IMR-90 (cell line): ENCODE measurements around the gene ROBO2. TPM values are rescaled to one million over a fixed set of nuclear protein-coding genes. Genes with fewer than 3 reads are reported as not detected.

Experiments used
- ATAC-seq: fragments of 200-7000 bp; cut with Tn5 transposase; 2 replicates; pipeline ENCODE4 v1.9.1; 2020; ENCODE audit warnings: low read depth, mild to moderate bottlenecking, moderate library complexity
- BruUV-seq: library from RNA; stranded (reverse); fragments of 400-500 nt; replicated peaks from 2 replicates; lab custom pipeline; 2021; lab: Mats Ljungman, UMichigan
- CTCF ChIA-PET: fragments of 300-600 bp; formaldehyde crosslinking; extraction: SDS; loops from one replicate; lab custom pipeline; 2021; ENCODE audit warnings: antibody characterized with exemption; lab: Yijun Ruan, JAX
- POLR2A ChIA-PET: fragments of 300-600 bp; sonication (Branson Sonifier 250); formaldehyde crosslinking; loops from one replicate; lab custom pipeline; 2022; ENCODE audit warnings: antibody characterized with exemption; ENCODE audit not compliant: unreplicated experiment; lab: Charles Lee
- DNase-seq: peaks from one replicate; pipeline ENCODE4 v3.0.0; 2013
- H2AFZ ChIP-seq: replicated peaks from 2 replicates; pipeline ENCODE3; 2013; ENCODE audit warnings: low read length, mild to moderate bottlenecking; ENCODE audit not compliant: poor library complexity
- H2AK5ac ChIP-seq: 2 replicates; pipeline ENCODE4 v1.6.1; 2013; ENCODE audit warnings: low read depth, low read length, inconsistent platforms
- H2AK9ac ChIP-seq: replicated peaks from 2 replicates; pipeline ENCODE3; 2013; ENCODE audit warnings: mild to moderate bottlenecking, low read depth, low read length, moderate library complexity; ENCODE audit not compliant: poor library complexity
- H2BK120ac ChIP-seq: 2 replicates; pipeline ENCODE4 v1.6.1; 2013; ENCODE audit warnings: low read depth, low read length, inconsistent platforms
- H2BK15ac ChIP-seq: 3 replicates; pipeline ENCODE4 v1.6.1; 2013; ENCODE audit warnings: low read depth, low read length, inconsistent platforms
- H2BK20ac ChIP-seq: 2 replicates; pipeline ENCODE4 v1.6.1; 2013; ENCODE audit warnings: low read depth, mild to moderate bottlenecking, inconsistent platforms, low read length, moderate library complexity
- H2BK5ac ChIP-seq: 2 replicates; pipeline ENCODE4 v1.6.1; 2013; ENCODE audit warnings: mild to moderate bottlenecking, low read depth, low read length, inconsistent platforms; ENCODE audit not compliant: poor library complexity, severe bottlenecking
- H3K14ac ChIP-seq: replicated peaks from 2 replicates; pipeline ENCODE4 v1.6.1; 2013; ENCODE audit warnings: low read depth, low read length, inconsistent platforms
- H3K18ac ChIP-seq: 2 replicates; pipeline ENCODE4 v1.6.1; 2013; ENCODE audit warnings: low read depth, low read length, control low read depth
- H3K23ac ChIP-seq: 2 replicates; pipeline ENCODE4 v1.6.1; 2013; ENCODE audit warnings: low read depth, low read length, inconsistent platforms
- H3K27ac ChIP-seq: 2 replicates; pipeline ENCODE4 v1.5.1; 2013; ENCODE audit warnings: mild to moderate bottlenecking, control low read depth, low read length; ENCODE audit not compliant: insufficient read depth
- H3K27me3 ChIP-seq: 2 replicates; pipeline ENCODE4 v1.6.1; 2013; ENCODE audit warnings: low read length; ENCODE audit not compliant: control insufficient read depth, insufficient read depth
- H3K36me3 ChIP-seq: 2 replicates; pipeline ENCODE4 v1.6.1; 2013; ENCODE audit warnings: low read length, mixed read lengths; ENCODE audit not compliant: control insufficient read depth, insufficient read depth
- H3K4ac ChIP-seq: 2 replicates; pipeline ENCODE4 v1.6.1; 2013; ENCODE audit warnings: low read depth, low read length, inconsistent platforms
- H3K4me1 ChIP-seq: 2 replicates; pipeline ENCODE4 v1.6.1; 2013; ENCODE audit warnings: low read length, mixed read lengths; ENCODE audit not compliant: control insufficient read depth, insufficient read depth
- H3K4me2 ChIP-seq: 2 replicates; pipeline ENCODE4 v1.6.1; 2013; ENCODE audit warnings: low read depth, mild to moderate bottlenecking, control low read depth, low read length, moderate library complexity
- H3K4me3 ChIP-seq: 2 replicates; pipeline ENCODE4 v1.5.1; 2013; ENCODE audit warnings: low read depth, mild to moderate bottlenecking, control low read depth, low read length, moderate library complexity; ENCODE audit not compliant: insufficient read depth
- H3K56ac ChIP-seq: 2 replicates; pipeline ENCODE4 v1.6.1; 2013; ENCODE audit warnings: low read length, inconsistent platforms; ENCODE audit not compliant: insufficient read depth; ENCODE audit errors: extremely low read depth
- H3K79me1 ChIP-seq, 2 experiments: 2 replicates each; pipeline ENCODE4 v1.6.1; 2013; ENCODE audit warnings: low read length in 2 of 2, inconsistent platforms in 1 of 2, low read depth in 1 of 2
- H3K9ac ChIP-seq: 2 replicates; pipeline ENCODE4 v1.6.1; 2013; ENCODE audit warnings: low read depth, low read length, control low read depth
- H3K9me1 ChIP-seq: 2 replicates; pipeline ENCODE4 v1.6.1; 2013; ENCODE audit warnings: low read length, inconsistent platforms; ENCODE audit not compliant: insufficient read depth
- H3K9me3 ChIP-seq: 2 replicates; pipeline ENCODE4 v1.6.1; 2013; ENCODE audit warnings: low read length; ENCODE audit not compliant: control insufficient read depth, insufficient read depth
- H4K20me1 ChIP-seq: 2 replicates; pipeline ENCODE4 v1.6.1; 2013; ENCODE audit warnings: low read length, inconsistent platforms; ENCODE audit not compliant: insufficient read depth
- H4K5ac ChIP-seq: 2 replicates; pipeline ENCODE4 v1.6.1; 2013; ENCODE audit warnings: mild to moderate bottlenecking, low read depth, low read length, control low read depth
- H4K8ac ChIP-seq, 2 experiments: 2 replicates each; pipeline ENCODE4 v1.6.1; 2013; ENCODE audit warnings: low read depth in 2 of 2, low read length in 2 of 2, control low read depth in 1 of 2, inconsistent platforms in 1 of 2
- H4K91ac ChIP-seq: 2 replicates; pipeline ENCODE4 v1.6.1; 2013; ENCODE audit warnings: low read depth, low read length, inconsistent platforms; ENCODE audit not compliant: insufficient read depth
- CEBPB ChIP-seq: IDR thresholded peaks from 2 replicates; pipeline ENCODE4 v1.6.1; 2012; ENCODE audit warnings: low read depth, low read length, improper control_type of control experiment
- CTCF ChIP-seq: conservative IDR thresholded peaks from 2 replicates; pipeline ENCODE4 v1.5.1; 2012; ENCODE audit warnings: mild to moderate bottlenecking, low read depth, low read length, improper control_type of control experiment
- FOS ChIP-seq: fragments of 150-350 bp; IDR thresholded peaks from 2 replicates; pipeline ENCODE4 v1.6.1; 2016; ENCODE audit warnings: low read depth, low read length
- MAFK ChIP-seq: IDR thresholded peaks from 2 replicates; pipeline ENCODE4 v1.6.1; 2012; ENCODE audit warnings: low read depth, low read length, improper control_type of control experiment
- MAZ ChIP-seq: IDR thresholded peaks from 2 replicates; pipeline ENCODE4 v1.6.1; 2012; ENCODE audit warnings: low read depth, mild to moderate bottlenecking, low read length, improper control_type of control experiment, moderate library complexity, borderline replicate concordance
- POLR2A ChIP-seq: IDR thresholded peaks from 2 replicates; pipeline ENCODE4 v1.6.1; 2012; ENCODE audit warnings: mild to moderate bottlenecking, low read depth, low read length
- RAD21 ChIP-seq: IDR thresholded peaks from 2 replicates; pipeline ENCODE4 v1.6.1; 2012; ENCODE audit warnings: low read length, improper control_type of control experiment
- RCOR1 ChIP-seq: IDR thresholded peaks from 2 replicates; pipeline ENCODE4 v1.6.1; 2012; ENCODE audit warnings: mild to moderate bottlenecking, low read length, improper control_type of control experiment; ENCODE audit not compliant: insufficient replicate concordance
- RFX5 ChIP-seq: IDR thresholded peaks from 2 replicates; pipeline ENCODE4 v1.8.0; 2012; ENCODE audit warnings: low read depth, mild to moderate bottlenecking, low read length, moderate library complexity
- WGBS, 2 experiments: methylation state at CpG; one replicate each; pipeline versions ENCODE4 v1.1.5 to v1.1.7; 2013; ENCODE audit warnings: missing lambda C conversion rate in 2 of 2; ENCODE audit not compliant: insufficient read length in 1 of 2; ENCODE audit errors: extremely low coverage in 2 of 2; 5-methylcytosine and 5-hydroxymethylcytosine counted together
- dilution Hi-C: fragments of 300-500 bp; cut with HindIII; formaldehyde crosslinking; loops from one replicate; pipeline ENCODE4 v1.14.3; 2018; ENCODE audit warnings: low sequenced_read_pairs; ENCODE audit not compliant: unreplicated experiment
- in situ Hi-C: fragments of 300-500 bp; cut with MboI; formaldehyde crosslinking; loops from 3 replicates; pipeline ENCODE4 v1.14.3; 2019; ENCODE audit warnings: low sequenced_read_pairs, inconsistent platforms, mixed read lengths
- intact Hi-C: fragments of 100-400 bp; cut with micrococcal nuclease; formaldehyde crosslinking; loops from 2 replicates; pipeline ENCODE4 v1.10.0; 2022
- polyA plus RNA-seq, 3 experiments: library from polyadenylated mRNA; depleted of rRNA; stranded (reverse); fragments of >200 nt; gene quantifications; 2 replicates each; pipeline ENCODE4 v1.2.3, GENCODE V29; 2012; ENCODE audit warnings: low replicate concordance in 1 of 3
- total RNA-seq: library from RNA; depleted of rRNA; stranded (reverse); fragments of >200 nt; gene quantifications from 2 replicates; pipeline ENCODE4 v1.2.3, GENCODE V29; 2012
- TF ChIP-seq, protein P1 (sequence below): fragments of 150-350 bp; IDR thresholded peaks from 2 replicates; pipeline ENCODE4 v1.6.1; 2017; ENCODE audit warnings: mild to moderate bottlenecking, antibody characterized with exemption, low read length, low read depth

The ROBO2 gene
- total and polyA plus RNA-seq, 2 of the 4 experiments (the other 2 are of a cell fraction): 9.3 to 14.5 TPM

GRCh38 chr3:77232557-77232956 lies 192.7 kb downstream of the ROBO2 start:
- no peak overlapping the region for H3K23ac ChIP-seq
- H3K56ac ChIP-seq: no peak overlapping the region
- DNase-seq (no peak), ATAC-seq (no peak)
- no peaks in the 10 kb centered on the region for H3K9me1 ChIP-seq
- no peaks in the 10 kb centered on the region for H3K79me1 ChIP-seq
- no peak overlapping the region for H2BK15ac ChIP-seq
- H3K4ac ChIP-seq: no peak overlapping the region
- H2AK5ac ChIP-seq: no peak overlapping the region
- no peak overlapping the region for H2AK9ac ChIP-seq
- ChIA-PET CTCF (no interaction called here), POLR2A (no interaction called here)
- no peak overlapping the region for H3K4me3 ChIP-seq
- WGBS, 2 experiments: 80% methylated on average over 2 of the region's 2 CpGs; no CpG with 5 or more reads in 1 of the 2 experiments
- H4K20me1 ChIP-seq: no peaks in the 10 kb centered on the region
- H3K36me3 ChIP-seq: no peaks in the 10 kb centered on the region
- no peak overlapping the region for H2BK120ac ChIP-seq
- no peak overlapping the region for H2AFZ ChIP-seq
- no peaks in the 10 kb centered on the region for H3K27me3 ChIP-seq
- no TSS peak for BruUV-seq
- no peak overlapping the region for H2BK5ac ChIP-seq
- no peaks in the 10 kb centered on the region for H3K4me1 ChIP-seq
- no peak overlapping the region for H3K27ac ChIP-seq
- dilution Hi-C loops: no loop called here
- no peak for TF ChIP-seq MAFK
- TF ChIP-seq POLR2A: no peak
- TF ChIP-seq RCOR1: no peak
- TF ChIP-seq MAZ: no peak
- TF ChIP-seq, protein P1, sequence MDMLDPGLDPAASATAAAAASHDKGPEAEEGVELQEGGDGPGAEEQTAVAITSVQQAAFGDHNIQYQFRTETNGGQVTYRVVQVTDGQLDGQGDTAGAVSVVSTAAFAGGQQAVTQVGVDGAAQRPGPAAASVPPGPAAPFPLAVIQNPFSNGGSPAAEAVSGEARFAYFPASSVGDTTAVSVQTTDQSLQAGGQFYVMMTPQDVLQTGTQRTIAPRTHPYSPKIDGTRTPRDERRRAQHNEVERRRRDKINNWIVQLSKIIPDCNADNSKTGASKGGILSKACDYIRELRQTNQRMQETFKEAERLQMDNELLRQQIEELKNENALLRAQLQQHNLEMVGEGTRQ: no peak
- no peak for TF ChIP-seq RAD21
- TF ChIP-seq CTCF: no peak
- no peak for TF ChIP-seq CEBPB
- no peak for TF ChIP-seq RFX5
- no peak for TF ChIP-seq FOS
- H3K18ac ChIP-seq: no peak overlapping the region
- no peak overlapping the region for H4K8ac ChIP-seq
- H3K4me2 ChIP-seq: no peak overlapping the region
- H4K91ac ChIP-seq: no peak overlapping the region
- no peak overlapping the region for H3K9ac ChIP-seq
- in situ Hi-C loops: no loop called here
- intact Hi-C loops: no loop called here
- no peak overlapping the region for H4K5ac ChIP-seq
- H3K14ac ChIP-seq: no peak overlapping the region
- no peaks in the 10 kb centered on the region for H3K9me3 ChIP-seq
- H2BK20ac ChIP-seq: no peak overlapping the region
